ENCODE measurements around the gene PIK3R3. TPM values are rescaled to one million over a fixed set of nuclear protein-coding genes. Genes with fewer than 3 reads are reported as not detected.
A peak's percentile ranks its signal among the peaks of the same experiment; 100 is the strongest.

Gene PIK3R3
- total RNA-seq, result 10 to 100 TPM in 4 of 7 donors, 1 to 10 TPM in 3; 3.6 to 20.3 (median 10.7) TPM
- 10 to 100 TPM in 1 of 2 donors, 1 to 10 TPM in 1; 6.5 to 20.0 TPM for polyA plus RNA-seq
- long read RNA-seq, donor 1, full-length matches to known transcripts, result 3 of 72 reads
- long read RNA-seq, donor 1, partial matches to known transcripts, result 60 of 72 reads
- long read RNA-seq, donor 1, other reads (novel, unspliced or antisense), result 9 of 72 reads
- long read RNA-seq, donor 2, full-length matches to known transcripts, result 15 of 40 reads
- long read RNA-seq, donor 2, partial matches to known transcripts, result 25 of 40 reads
- long read RNA-seq, donor 2, other reads (novel, unspliced or antisense), result 0 of 40 reads
- long read RNA-seq, donor 3, full-length matches to known transcripts, result 24 of 26 reads
- long read RNA-seq, donor 3, partial matches to known transcripts, result 2 of 26 reads
- long read RNA-seq, donor 3, other reads (novel, unspliced or antisense), result 0 of 26 reads

DNA sequence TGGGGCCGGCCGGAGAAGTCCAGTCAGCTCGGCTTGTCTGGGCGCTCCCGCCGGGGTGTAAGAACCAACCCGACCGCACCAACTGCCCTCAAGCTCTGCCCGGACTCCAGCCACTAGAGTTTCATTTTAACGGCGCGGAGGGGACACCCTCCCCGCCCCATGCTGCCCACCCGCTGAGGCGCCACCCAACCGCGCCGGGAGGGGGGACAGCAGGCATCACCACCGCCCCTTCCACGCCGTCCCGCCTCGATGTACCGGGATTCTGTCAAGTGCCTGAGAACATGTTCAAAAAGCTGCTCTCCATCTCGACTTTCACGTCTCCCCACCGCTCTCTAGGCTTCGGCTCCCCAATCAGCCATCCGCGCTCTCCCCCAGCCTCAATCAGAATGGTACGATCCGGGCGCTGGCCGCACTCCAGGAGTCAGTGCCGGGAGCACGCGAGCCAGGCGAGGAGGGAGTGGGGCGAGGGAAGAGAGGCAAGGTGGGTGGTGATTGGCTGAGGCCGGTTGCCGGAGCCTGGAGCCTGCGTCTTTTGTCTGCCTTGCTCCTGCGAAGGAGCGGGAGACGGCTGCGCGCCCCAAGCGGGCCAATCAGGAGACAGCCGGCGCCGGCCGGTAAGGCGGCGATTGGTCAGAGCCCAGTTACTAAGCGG, at the start of gene PIK3R3:
PIK3R3 (minus strand) TSS at position 101 of the 652 bp plus-strand sequence. CDS start 677 bp downstream, outside the sequence.
- intact Hi-C loops (cut with DNase I), result no loop called here
- peak; percentile 97 to 98 (median 98) for DNase-seq
- 0 to 1% (median 0%) methylated on average over 44 to 55 of the region's 55 CpGs for WGBS, 3 donors
- Histone ChIP-seq H3K4me1 (ENCODE audit: insufficient read depth) (peaks cover 3% of the 10 kb centered on the region), H3K27ac (peak within 1 kb of the TSS; percentile 60 to 97), H3K36me3 (no peaks in the 10 kb centered on the region), H3K4me3 (peak within 1 kb of the TSS; percentile 83), H3K9me3 (no peaks in the 10 kb centered on the region), H3K27me3 (no peaks in the 10 kb centered on the region)
- TF ChIP-seq, protein P1, sequence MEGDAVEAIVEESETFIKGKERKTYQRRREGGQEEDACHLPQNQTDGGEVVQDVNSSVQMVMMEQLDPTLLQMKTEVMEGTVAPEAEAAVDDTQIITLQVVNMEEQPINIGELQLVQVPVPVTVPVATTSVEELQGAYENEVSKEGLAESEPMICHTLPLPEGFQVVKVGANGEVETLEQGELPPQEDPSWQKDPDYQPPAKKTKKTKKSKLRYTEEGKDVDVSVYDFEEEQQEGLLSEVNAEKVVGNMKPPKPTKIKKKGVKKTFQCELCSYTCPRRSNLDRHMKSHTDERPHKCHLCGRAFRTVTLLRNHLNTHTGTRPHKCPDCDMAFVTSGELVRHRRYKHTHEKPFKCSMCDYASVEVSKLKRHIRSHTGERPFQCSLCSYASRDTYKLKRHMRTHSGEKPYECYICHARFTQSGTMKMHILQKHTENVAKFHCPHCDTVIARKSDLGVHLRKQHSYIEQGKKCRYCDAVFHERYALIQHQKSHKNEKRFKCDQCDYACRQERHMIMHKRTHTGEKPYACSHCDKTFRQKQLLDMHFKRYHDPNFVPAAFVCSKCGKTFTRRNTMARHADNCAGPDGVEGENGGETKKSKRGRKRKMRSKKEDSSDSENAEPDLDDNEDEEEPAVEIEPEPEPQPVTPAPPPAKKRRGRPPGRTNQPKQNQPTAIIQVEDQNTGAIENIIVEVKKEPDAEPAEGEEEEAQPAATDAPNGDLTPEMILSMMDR (IDR thresholded peaks at IDR 0.05), result peak in 2 of 3 donors; percentile 25 to 56
- peak; percentile 73 for TF ChIP-seq POLR2A (IDR thresholded peaks at IDR 0.05)
- TF ChIP-seq EP300 (IDR thresholded peaks at IDR 0.05), result no peak

DNA sequence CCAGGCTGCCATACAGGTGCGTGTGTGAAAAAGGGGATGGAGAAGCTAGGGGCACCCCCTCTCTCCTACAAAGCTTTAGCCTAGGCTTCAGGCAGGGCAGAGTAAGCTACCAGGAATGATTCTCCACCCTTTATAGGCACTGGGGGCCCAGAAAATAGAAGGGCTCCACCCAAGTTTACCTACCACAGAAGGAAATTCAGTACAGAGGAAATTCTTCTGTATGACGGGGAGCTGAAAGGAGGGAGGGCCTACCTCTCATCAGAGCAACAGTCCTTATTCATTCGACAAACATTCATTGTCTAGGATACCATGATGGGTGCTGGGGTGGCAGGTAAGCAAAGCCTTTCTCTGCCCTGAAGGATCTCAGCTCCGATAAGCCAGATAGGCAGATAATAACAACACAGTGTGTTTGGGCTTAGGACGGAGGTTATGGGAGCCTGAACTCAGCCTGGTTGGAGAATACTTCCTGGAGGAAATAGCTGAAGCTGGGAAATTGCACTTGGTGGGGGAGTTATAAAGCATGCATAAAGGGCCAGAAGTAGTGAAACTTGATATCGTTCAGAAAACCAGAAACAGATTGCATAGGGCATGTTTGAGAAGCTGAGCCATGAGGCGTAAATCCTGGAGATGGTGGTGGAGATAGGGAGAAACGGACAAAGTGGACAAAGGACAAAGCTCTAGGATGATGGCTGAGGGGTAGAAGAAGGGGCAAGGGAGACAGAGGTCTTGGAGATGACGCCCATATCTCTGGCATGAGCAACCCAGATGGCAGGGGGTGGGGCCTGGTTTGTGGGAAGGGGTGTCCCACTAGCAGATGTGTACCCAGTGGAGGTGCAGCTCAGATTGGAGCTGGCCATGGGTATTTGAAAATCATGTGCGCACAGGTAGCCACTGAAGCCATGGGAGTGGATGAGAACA, 49.2 kb upstream of the PIK3R3 start:
- intact Hi-C loops (cut with DNase I), result loop anchor here in 3 of 4 donors (2.0 to 10.0 kb wide), 3 partner anchors 144 to 297 kb away; no protein-coding TSS in a partner anchor
- peaks cover 3% of the 10 kb centered on the region for H3K4me1 ChIP-seq (ENCODE audit: insufficient read depth)
- H3K36me3 ChIP-seq, result no peaks in the 10 kb centered on the region
- 62 to 73% (median 67%) methylated on average over 10 of the region's 10 CpGs for WGBS, 3 donors
- no peak overlapping the region for H3K27ac ChIP-seq
- H3K4me3 ChIP-seq, result no peak overlapping the region
- no peaks in the 10 kb centered on the region for H3K27me3 ChIP-seq
- DNase-seq, result no peak
- H3K9me3 ChIP-seq, result no peaks in the 10 kb centered on the region
- TF ChIP-seq, protein P1 (IDR thresholded peaks at IDR 0.05), result no peak
- TF ChIP-seq EP300 (IDR thresholded peaks at IDR 0.05), result no peak
- TF ChIP-seq POLR2A (IDR thresholded peaks at IDR 0.05), result no peak

DNA sequence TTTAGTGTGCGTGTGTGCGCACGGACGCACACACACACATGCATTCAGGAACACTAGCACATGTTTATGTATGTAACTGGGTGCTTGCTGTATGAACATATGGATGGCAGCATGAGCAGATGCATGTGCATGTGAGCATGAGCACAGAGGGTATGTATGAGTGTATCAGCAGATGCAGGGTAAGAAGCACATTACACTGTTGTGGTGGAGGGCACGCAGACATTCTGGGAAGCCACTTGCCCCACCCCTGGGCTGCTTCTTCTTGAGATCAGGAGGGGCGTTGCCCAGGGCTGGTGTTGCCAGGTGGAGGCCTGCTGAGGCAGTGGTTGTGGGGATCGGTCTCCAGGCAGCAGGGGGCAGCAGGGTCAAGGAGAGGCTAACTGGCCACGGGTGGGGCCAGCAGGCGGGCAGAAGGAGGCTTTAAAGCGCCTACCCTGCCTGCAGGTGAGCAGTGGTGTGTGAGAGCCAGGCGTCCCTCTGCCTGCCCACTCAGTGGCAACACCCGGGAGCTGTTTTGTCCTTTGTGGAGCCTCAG, 47.7 kb upstream of the PIK3R3 start:
- intact Hi-C loops (cut with DNase I), result loop anchor here in 3 of 4 donors (2.0 to 10.0 kb wide), 3 partner anchors 143 to 295 kb away; no protein-coding TSS in a partner anchor
- Histone ChIP-seq H3K27me3 (no peaks in the 10 kb centered on the region), H3K4me1 (ENCODE audit: insufficient read depth) (peaks cover 3% of the 10 kb centered on the region), H3K4me3 (no peak overlapping the region), H3K9me3 (no peaks in the 10 kb centered on the region), H3K27ac (no peak overlapping the region), H3K36me3 (no peaks in the 10 kb centered on the region)
- no peak for DNase-seq
- TF ChIP-seq EP300 (IDR thresholded peaks at IDR 0.05) (no peak), POLR2A (IDR thresholded peaks at IDR 0.05) (no peak)
- TF ChIP-seq, protein P1 (IDR thresholded peaks at IDR 0.05), result no peak
- 50 to 58% (median 58%) methylated on average over 11 to 12 of the region's 12 CpGs for WGBS, 3 donors

Data from ovary (tissue), 10 donors.